PC-9 (cell line): ENCODE results near the gene COX17. TPM values are rescaled to one million over a fixed set of nuclear protein-coding genes. Genes with fewer than 3 reads are reported as not detected.

Experiments
- BruUV-seq: library from RNA; stranded (reverse); fragments of 400-500 nt; replicated peaks from 2 replicates; lab custom pipeline; 2021; lab: Mats Ljungman, UMichigan
- CTCF ChIA-PET: fragments of 300-600 bp; sonication (Branson Sonifier 250); formaldehyde crosslinking; loops from one replicate; lab custom pipeline; 2022; ENCODE audit warnings: antibody characterized with exemption; lab: Charles Lee
- POLR2A ChIA-PET: fragments of 300-600 bp; sonication (Branson Sonifier 250); formaldehyde crosslinking; loops from one replicate; lab custom pipeline; 2022; ENCODE audit warnings: antibody characterized with exemption; ENCODE audit not compliant: unreplicated experiment; lab: Charles Lee
- DNase-seq, 2 experiments: peaks; one replicate each; pipeline versions ENCODE4 v3.0.0 to v3.0.0-alpha.2; 2015 to 2022; ENCODE audit warnings: mixed read lengths in 1 of 2
- H2AFZ ChIP-seq: fragments of 200-600 bp; sonication (generic); 2 replicates; pipeline ENCODE4 v1.8.1; 2017; ENCODE audit warnings: antibody characterized with exemption
- H3F3A ChIP-seq: fragments of 200-600 bp; sonication (generic); 2 replicates; pipeline ENCODE4 v1.8.1; 2017; ENCODE audit warnings: antibody characterized with exemption, mild to moderate bottlenecking, low read depth; ENCODE audit not compliant: insufficient read depth
- H3K27ac ChIP-seq: fragments of 200-600 bp; sonication (generic); 2 replicates; pipeline ENCODE4 v1.6.1; 2016; ENCODE audit warnings: mixed run types
- H3K27me3 ChIP-seq: fragments of 200-600 bp; sonication (generic); 2 replicates; pipeline ENCODE4 v1.6.1; 2016; ENCODE audit warnings: low read depth, mixed run types; ENCODE audit not compliant: insufficient read depth
- H3K36me3 ChIP-seq: fragments of 200-600 bp; sonication (generic); 2 replicates; pipeline ENCODE4 v1.6.1; 2016; ENCODE audit warnings: low read depth, mixed run types
- H3K4me1 ChIP-seq: fragments of 200-600 bp; sonication (generic); replicated peaks from 2 replicates; pipeline ENCODE4 v1.6.1; 2016; ENCODE audit warnings: mixed run types; ENCODE audit not compliant: insufficient read depth
- H3K4me2 ChIP-seq: fragments of 200-600 bp; sonication (generic); 2 replicates; pipeline ENCODE4 v1.6.1; 2017; ENCODE audit warnings: mixed run types
- H3K4me3 ChIP-seq: fragments of 200-600 bp; sonication (generic); 2 replicates; pipeline ENCODE4 v1.6.1; 2016; ENCODE audit warnings: mixed run types
- H3K79me2 ChIP-seq: fragments of 200-600 bp; sonication (generic); 2 replicates; pipeline ENCODE4 v1.6.1; 2017; ENCODE audit warnings: low read depth, mixed run types
- H3K9me2 ChIP-seq: fragments of 200-600 bp; sonication (generic); 2 replicates; pipeline ENCODE4 v1.8.1; 2017; ENCODE audit warnings: mild to moderate bottlenecking; ENCODE audit not compliant: insufficient read depth
- H3K9me3 ChIP-seq: fragments of 200-600 bp; sonication (generic); 2 replicates; pipeline ENCODE4 v1.8.1; 2016; ENCODE audit warnings: low read depth; ENCODE audit not compliant: insufficient read depth
- H4K20me1 ChIP-seq: fragments of 200-600 bp; sonication (generic); 2 replicates; pipeline ENCODE4 v1.8.1; 2017; ENCODE audit not compliant: insufficient read depth
- EZH2 ChIP-seq: fragments of 200-600 bp; sonication (generic); IDR thresholded peaks from 2 replicates; pipeline ENCODE4 v1.8.0; 2017; ENCODE audit warnings: antibody characterized with exemption, low read depth
- intact Hi-C: fragments of 100-400 bp; cut with micrococcal nuclease; formaldehyde crosslinking; loops from one replicate; pipeline ENCODE4 v1.10.0; 2022; ENCODE audit not compliant: unreplicated experiment
- total RNA-seq: library from RNA; stranded (reverse); gene quantifications from 2 replicates; pipeline ENCODE4 v1.2.3, GENCODE V29; 2021
- TF ChIP-seq, protein P1 (sequence below): fragments of 200-600 bp; sonication (generic); conservative IDR thresholded peaks from 2 replicates; pipeline ENCODE4 v1.6.1; 2017; ENCODE audit warnings: mixed run types, antibody characterized with exemption, mild to moderate bottlenecking, moderate library complexity

The COX17 gene
- total RNA-seq, 1 experiment from 2014 or later, result 61.4 TPM

DNA sequence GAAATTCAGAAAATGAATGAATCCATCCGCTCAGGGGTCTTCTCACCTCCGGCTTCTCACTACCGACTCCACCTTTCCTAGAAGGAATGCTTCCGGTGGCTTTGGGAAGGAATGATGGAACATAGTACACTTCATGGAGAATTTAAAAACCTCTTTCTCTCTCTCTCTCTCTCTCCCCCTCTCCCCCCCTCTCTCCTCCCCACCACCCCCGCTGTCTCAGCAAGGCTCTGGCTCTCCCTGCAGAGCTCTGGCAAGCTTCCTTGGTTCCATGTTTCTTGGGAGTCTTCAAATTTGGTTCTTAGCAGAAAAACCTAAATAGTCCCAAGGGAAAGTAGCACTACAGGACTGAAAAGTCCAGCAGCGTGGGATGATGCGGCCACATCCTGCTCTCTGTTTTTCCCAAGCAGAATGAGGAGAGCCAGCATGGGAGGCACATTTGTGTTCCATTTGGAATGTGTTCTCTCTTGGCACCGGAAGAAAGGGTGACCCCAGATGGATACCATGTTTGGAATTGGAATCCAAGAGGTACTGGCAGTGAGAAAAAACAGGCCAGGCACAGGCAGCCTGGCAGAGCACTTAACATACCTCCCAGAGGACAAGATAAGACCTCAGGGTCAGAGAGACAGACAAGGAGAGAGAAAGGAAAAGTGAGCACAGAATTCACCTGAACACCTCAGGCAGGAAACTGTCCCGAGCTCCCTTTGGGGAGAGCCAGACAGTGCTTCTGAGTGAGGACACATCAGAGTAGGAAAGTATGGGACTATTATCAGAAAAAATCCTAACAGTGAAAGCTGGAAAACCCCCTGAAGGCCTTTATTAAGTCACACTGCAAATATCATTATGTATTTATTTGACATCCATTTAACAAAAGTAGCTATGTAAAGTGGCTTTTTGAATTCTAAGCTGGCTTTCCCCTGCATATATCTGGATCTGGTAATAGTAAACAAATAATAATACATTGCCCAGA is 16.4 kb downstream of the COX17 start, which contains the start of gene POPDC2:
TSS of gene POPDC2 (minus strand) at position 116 of the 967 bp plus-strand sequence. CDS start 166 bp downstream, outside the sequence.
- Histone ChIP-seq H3K4me3 (no peak within 1 kb of the TSS), H3F3A (no peaks in the 10 kb centered on the region), H3K36me3 (no peaks in the 10 kb centered on the region), H2AFZ (no peak within 1 kb of the TSS), H3K27ac (no peak within 1 kb of the TSS), H3K9me2 (no peaks in the 10 kb centered on the region), H4K20me1 (no peaks in the 10 kb centered on the region), H3K79me2 (no peaks in the 10 kb centered on the region), H3K4me1 (no peaks in the 10 kb centered on the region), H3K9me3 (no peaks in the 10 kb centered on the region), H3K4me2 (no peak within 1 kb of the TSS), H3K27me3 (no peaks in the 10 kb centered on the region)
- CTCF ChIA-PET, result no interaction called here
- POLR2A ChIA-PET, result no interaction called here
- intact Hi-C loops, result no loop called here
- no peak for TF ChIP-seq EZH2
- TF ChIP-seq, protein P1, sequence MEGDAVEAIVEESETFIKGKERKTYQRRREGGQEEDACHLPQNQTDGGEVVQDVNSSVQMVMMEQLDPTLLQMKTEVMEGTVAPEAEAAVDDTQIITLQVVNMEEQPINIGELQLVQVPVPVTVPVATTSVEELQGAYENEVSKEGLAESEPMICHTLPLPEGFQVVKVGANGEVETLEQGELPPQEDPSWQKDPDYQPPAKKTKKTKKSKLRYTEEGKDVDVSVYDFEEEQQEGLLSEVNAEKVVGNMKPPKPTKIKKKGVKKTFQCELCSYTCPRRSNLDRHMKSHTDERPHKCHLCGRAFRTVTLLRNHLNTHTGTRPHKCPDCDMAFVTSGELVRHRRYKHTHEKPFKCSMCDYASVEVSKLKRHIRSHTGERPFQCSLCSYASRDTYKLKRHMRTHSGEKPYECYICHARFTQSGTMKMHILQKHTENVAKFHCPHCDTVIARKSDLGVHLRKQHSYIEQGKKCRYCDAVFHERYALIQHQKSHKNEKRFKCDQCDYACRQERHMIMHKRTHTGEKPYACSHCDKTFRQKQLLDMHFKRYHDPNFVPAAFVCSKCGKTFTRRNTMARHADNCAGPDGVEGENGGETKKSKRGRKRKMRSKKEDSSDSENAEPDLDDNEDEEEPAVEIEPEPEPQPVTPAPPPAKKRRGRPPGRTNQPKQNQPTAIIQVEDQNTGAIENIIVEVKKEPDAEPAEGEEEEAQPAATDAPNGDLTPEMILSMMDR, result no peak
- no TSS peak for BruUV-seq
- DNase-seq, result no peak

DNA sequence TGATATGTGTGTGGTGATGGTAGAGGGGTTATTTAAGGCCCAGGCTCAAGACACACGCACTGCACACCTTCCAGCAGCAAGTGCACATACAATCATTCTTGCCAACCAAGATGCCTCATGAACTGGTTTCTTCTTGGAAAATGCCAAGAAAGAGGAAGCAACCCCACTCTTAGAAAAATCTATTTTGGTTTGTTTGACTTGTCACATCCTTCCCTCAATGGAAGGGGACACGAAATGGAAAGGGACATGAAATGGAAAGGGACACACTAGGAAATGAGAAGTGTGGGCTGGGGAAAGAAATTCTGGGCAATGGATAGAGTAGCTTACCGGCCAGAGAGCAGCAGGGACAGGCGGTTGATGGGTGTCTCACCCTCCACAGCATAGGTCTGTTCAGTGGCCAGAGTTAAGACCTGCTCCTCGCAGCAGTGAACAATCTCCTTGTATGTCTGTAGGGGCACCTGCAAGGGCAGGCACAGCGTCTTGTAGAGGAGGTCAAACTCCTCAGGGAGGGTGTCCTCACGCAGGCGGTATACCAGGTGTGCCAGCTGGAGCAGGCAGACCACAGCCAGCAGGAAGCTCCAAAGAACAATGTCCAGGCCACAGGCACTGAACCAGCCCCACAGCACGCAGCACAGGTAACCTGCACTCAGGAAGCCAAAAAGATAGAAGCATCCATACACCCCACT is 17.5 kb downstream of the COX17 start:
- POLR2A ChIA-PET, result no interaction called here
- no TSS peak for BruUV-seq

GRCh38 chr3:119658994-119659393 is 18.2 kb downstream of the COX17 start:
- Histone ChIP-seq H3K4me2 (no peak overlapping the region), H4K20me1 (no peaks in the 10 kb centered on the region), H2AFZ (no peak overlapping the region), H3K9me3 (no peaks in the 10 kb centered on the region), H3K79me2 (no peaks in the 10 kb centered on the region), H3K27me3 (no peaks in the 10 kb centered on the region), H3K4me3 (no peak overlapping the region), H3K36me3 (no peaks in the 10 kb centered on the region), H3F3A (no peaks in the 10 kb centered on the region), H3K4me1 (no peaks in the 10 kb centered on the region), H3K9me2 (no peaks in the 10 kb centered on the region), H3K27ac (no peak overlapping the region)
- TF ChIP-seq, protein P1, result no peak
- no peak for TF ChIP-seq EZH2
- no peak for DNase-seq
- ChIA-PET CTCF (no interaction called here), POLR2A (no interaction called here)
- no TSS peak for BruUV-seq
- intact Hi-C loops, result no loop called here

More for the DNA sequence above, 17.5 kb downstream of the COX17 start:
- Histone ChIP-seq H4K20me1 (no peaks in the 10 kb centered on the region), H3K79me2 (no peaks in the 10 kb centered on the region), H3K36me3 (no peaks in the 10 kb centered on the region), H3F3A (no peaks in the 10 kb centered on the region), H3K4me1 (no peaks in the 10 kb centered on the region), H3K27me3 (no peaks in the 10 kb centered on the region), H3K9me2 (no peaks in the 10 kb centered on the region), H3K4me2 (no peak overlapping the region), H3K4me3 (no peak overlapping the region), H2AFZ (no peak overlapping the region), H3K9me3 (no peaks in the 10 kb centered on the region), H3K27ac (no peak overlapping the region)
- no peak for DNase-seq
- CTCF ChIA-PET, result no interaction called here
- TF ChIP-seq, protein P1, result no peak
- TF ChIP-seq EZH2, result no peak
- intact Hi-C loops, result no loop called here
